Right lung (tissue), 5 donors: ENCODE measurements around the gene ALG11. TPM values are rescaled to one million over a fixed set of nuclear protein-coding genes. Genes with fewer than 3 reads are reported as not detected.
A peak's percentile ranks its signal among the peaks of the same experiment; 100 is the strongest.

Experiments used
- DNase-seq, 2 donors: peaks; one replicate each; pipeline ENCODE4 v3.0.0-alpha.2; 2013
- polyA plus RNA-seq, 5 donors: library from polyadenylated mRNA; unstranded; fragments of 120-200 nt; gene quantifications; one replicate each; pipeline versions ENCODE4 v1.2.1 to v1.2.3, GENCODE V29; 2013; ENCODE audit warnings: inconsistent platforms in 1 of 5, low replicate concordance in 1 of 5; ENCODE audit not compliant: insufficient read length in 5 of 5, insufficient read depth in 1 of 5

The ALG11 gene
- polyA plus RNA-seq, 5 donors = 18.0 to 35.3 (median 28.7) TPM

- DNase-seq = peak in 1 of 2 donors; percentile 28
Measured at GRCh38 chr13:51995677-51996551, 16.3 kb upstream of the ALG11 start.

- DNase-seq = no peak
Measured at GRCh38 chr13:51996641-51997040, 15.6 kb upstream of the ALG11 start.

GRCh38 chr13:51997186-51997585 lies 15.0 kb upstream of the ALG11 start:
- no peak for DNase-seq

GRCh38 chr13:51997641-51998330 lies 14.4 kb upstream of the ALG11 start:
- no peak for DNase-seq

- DNase-seq = no peak
Measured at GRCh38 chr13:51998723-51999509, 13.3 kb upstream of the ALG11 start.

GRCh38 chr13:51999510-51999911 lies 12.7 kb upstream of the ALG11 start:
- peak in 1 of 2 donors; percentile 27 for DNase-seq

- DNase-seq = no peak
Measured at GRCh38 chr13:51999921-52000320, 12.3 kb upstream of the ALG11 start.

- no peak for DNase-seq
Measured at GRCh38 chr13:52001120-52001731, 11.0 kb upstream of the ALG11 start.

GRCh38 chr13:52002361-52002760 lies 9.8 kb upstream of the ALG11 start:
- DNase-seq = no peak

- no peak for DNase-seq
Measured at GRCh38 chr13:52003541-52003940, 8.7 kb upstream of the ALG11 start.

GRCh38 chr13:52004511-52005170 lies 7.6 kb upstream of the ALG11 start:
- no peak for DNase-seq

GRCh38 chr13:52005841-52006522 lies 6.2 kb upstream of the ALG11 start:
- no peak for DNase-seq

GRCh38 chr13:52006523-52007245 lies 5.5 kb upstream of the ALG11 start:
- DNase-seq = no peak

GRCh38 chr13:52009946-52010345 lies 2.3 kb upstream of the ALG11 start:
- no peak for DNase-seq

GRCh38 chr13:52010890-52011631 lies 1.1 kb upstream of the ALG11 start, which contains the start of gene ATP7B:
Gene ATP7B, minus strand, starts transcription at chr13:52011450. Its CDS starts 113 bp downstream, at chr13:52011337.
- no peak for DNase-seq

- no peak for DNase-seq
Measured at GRCh38 chr13:52012512-52012836, 276 bp downstream of the ALG11 start.

GRCh38 chr13:52016296-52016695 lies 4.1 kb downstream of the ALG11 start:
- DNase-seq = no peak

GRCh38 chr13:52020191-52020590 lies 8.0 kb downstream of the ALG11 start:
- no peak for DNase-seq

GRCh38 chr13:52022356-52022755 lies 10.2 kb downstream of the ALG11 start:
- DNase-seq = no peak
